HG02885 (cell line): ENCODE measurements around the gene GSTCD.

ENCODE experiments used
- ATAC-seq: cut with Tn5 transposase; IDR thresholded peaks from one replicate; pipeline ENCODE4 v1.9.1; 2021; ENCODE audit warnings: mild to moderate bottlenecking; ENCODE audit not compliant: unreplicated experiment, poor library complexity

Gene GSTCD

GRCh38 chr4:105875233-105875632 is 166.6 kb downstream of the GSTCD start:
- no peak for ATAC-seq

- no peak for ATAC-seq
Observed at GRCh38 chr4:105878668-105879067, 170.1 kb downstream of the GSTCD start.

- ATAC-seq: no peak
Observed at GRCh38 chr4:105887508-105887907, 178.9 kb downstream of the GSTCD start.

GRCh38 chr4:105894660-105895582 is 186.3 kb downstream of the GSTCD start, which contains the start of gene NPNT:
Gene NPNT, plus strand, starts transcription at chr4:105895471. Its CDS starts 182 bp downstream, at chr4:105895653.
- peak; percentile 48 for ATAC-seq

GRCh38 chr4:105895583-105896460 is 187.2 kb downstream of the GSTCD start:
- ATAC-seq: peak; percentile 51

GRCh38 chr4:105896461-105896942 is 187.9 kb downstream of the GSTCD start:
- peak; percentile 12 for ATAC-seq
